GM21447 (cell line): ENCODE measurements around the gene ALDH9A1.
"Not testable (repeated sequence)": the region's sequence is repeated elsewhere in the genome, so short reads cannot be mapped to it uniquely, and the experiment has no call there.

Experiments
- ATAC-seq: cut with Tn5 transposase; IDR thresholded peaks from one replicate; pipeline ENCODE4 v1.9.1; 2021; ENCODE audit not compliant: unreplicated experiment

The ALDH9A1 gene

DNA sequence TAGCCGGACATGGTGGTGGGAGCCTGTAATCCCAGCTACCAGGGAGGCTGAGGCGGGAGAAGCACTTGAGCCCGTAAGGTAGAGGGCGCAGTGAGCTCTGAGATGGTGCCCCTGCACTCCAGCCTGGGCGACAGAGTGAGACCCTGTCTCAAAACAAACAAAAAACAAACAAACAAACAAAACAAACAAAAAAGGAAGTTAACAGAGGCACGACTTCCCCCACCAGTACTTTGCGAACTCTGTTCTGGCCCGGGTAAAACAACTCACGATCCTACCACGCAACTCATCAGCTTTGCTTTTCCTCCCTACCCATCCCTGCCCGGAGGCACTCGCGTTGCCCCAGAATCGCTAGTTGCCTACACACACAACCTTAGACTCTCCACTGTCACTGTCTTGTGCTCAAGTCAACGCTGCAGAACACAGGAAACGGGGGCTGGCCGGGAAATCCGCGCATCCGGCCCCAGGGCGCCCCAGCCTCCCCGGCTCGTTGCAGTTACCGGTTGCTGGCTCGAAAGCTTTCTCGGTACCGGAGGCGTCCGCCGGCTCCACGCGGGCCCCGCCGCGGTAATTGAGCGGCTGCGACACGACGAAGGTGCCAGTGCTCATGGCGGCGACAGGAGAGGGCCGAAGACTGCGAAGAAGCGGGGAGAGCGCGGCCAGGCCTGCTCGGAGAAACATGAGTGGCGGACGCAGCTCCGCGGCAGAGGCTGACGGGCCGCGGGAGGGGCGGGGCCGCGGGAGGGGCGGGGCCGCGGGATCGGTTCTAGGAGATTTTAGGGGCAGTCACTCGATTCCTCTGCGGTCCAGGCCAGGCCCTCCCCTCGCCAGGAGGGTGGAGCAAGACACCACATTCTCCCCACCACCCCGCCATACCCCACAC lies at the start of gene ALDH9A1:
Gene ALDH9A1 (minus strand): TSS at position 682 of the 880 bp plus-strand sequence. CDS start 4 bp downstream, at position 678.
- peak; percentile 90 for ATAC-seq

DNA sequence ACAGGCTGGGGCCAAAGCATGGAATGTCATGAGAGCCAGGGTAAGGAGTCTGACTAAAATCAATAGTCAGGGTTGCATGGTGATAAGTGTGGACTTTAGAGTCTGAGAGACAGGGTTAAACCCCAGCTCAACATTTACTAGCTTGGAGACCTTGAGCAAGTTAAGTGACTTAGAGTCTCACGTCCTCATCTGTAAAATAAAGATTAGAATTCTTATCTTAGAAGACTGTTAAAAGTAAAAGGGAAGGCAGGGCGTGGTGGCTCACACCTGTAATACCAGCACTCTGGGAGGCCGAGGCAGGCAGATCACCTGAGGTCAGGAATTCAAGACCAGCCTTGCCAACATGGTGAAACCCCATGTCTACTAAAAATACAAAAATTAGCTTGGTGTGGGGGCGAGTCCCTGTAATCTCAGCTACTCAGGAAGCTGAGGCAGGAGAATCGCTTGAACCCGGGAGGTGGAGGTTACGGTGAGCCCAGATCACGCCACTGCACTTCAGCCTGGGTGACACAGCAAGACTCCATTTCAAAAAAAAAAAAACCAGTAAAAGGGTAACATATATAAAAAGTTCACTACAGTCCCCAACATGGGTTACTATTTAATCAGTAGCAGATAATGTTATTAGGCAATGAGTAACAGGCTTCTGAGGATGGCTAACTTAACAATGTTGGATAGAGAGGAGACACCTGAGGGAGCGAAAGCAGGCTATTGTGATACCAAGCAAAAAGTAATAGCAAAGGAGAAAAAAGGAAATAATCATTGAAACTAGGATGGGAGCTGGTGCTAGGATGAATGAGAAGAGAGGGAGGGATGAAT lies 49.5 kb upstream of the ALDH9A1 start:
- ATAC-seq = no peak

DNA sequence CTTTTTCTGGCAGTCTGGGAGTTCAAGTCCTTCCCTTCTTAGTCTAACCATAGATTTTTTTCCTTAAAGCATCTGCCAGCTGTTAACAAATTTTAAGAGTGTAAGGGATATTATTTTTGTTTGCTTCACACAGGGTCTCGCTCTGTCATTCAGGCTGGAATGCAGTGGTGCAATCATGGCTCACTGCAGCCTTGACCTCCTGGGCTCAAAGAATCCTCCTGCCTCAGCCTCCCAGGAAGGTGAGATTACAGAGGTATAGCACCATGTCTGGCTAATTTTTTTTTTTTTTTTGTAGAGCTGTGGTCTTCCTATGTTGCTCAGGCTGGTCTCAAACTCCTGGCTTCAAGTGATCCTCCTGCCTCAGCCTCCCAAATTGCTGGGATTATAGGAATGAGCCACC lies 46.6 kb upstream of the ALDH9A1 start:
- not testable (repeated sequence) for ATAC-seq

DNA sequence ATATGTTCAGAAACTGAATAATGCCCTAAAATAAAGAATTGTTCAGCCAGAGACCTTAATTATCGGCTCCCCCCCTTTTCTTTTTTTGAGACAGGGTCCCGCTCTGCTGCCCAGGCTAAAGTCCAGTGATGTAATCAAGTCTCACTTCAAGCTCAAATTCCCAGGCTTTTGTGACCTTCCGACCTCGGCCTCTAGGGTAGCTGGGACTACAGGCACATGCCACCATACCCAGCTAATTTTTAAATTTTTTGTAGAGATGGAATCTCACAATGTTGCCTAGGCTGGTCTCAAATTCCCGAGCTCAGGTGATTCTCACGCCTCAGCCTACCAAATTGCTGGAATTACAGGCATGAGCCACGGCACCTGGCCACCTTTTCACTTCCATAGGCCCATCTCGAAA lies 43.8 kb upstream of the ALDH9A1 start:
- no peak for ATAC-seq

DNA sequence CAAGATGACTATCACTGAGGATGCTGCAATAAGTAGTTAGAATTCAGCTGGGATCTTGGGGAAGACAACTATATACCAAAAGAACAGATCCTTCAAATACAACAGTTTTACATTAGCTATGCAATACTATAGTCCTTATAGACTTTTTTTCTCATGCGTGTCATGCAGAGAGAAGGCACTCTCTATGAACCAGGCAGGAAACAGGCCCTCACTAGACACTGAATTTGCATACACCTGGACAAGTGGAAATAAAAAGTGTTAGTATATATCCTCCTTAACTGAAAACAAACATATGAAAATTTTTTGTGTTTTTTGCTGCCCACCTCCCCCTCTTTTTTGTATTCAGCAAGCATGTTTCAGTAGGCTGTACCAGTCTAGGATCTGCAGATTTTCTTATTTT lies 40.4 kb upstream of the ALDH9A1 start:
- ATAC-seq = peak; percentile 96

DNA sequence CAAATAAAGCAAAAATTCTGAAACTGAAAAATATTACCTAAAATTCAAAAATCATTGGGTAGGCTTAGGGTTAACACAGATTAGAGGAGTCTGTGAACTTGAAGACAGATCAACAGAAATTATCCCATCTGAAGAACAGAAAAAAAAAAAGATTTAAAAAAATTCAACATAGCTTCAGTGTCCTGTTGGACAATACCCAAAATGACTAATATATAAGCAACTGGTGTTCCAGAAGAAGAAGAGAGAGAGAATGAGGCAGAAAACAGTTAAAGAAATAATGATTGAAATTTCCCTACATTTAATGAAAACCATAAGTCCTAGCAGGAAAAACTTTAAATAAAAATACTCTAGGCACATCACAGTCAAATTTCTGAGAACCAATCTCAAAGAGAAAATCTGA lies 38.8 kb upstream of the ALDH9A1 start:
- no peak for ATAC-seq

DNA sequence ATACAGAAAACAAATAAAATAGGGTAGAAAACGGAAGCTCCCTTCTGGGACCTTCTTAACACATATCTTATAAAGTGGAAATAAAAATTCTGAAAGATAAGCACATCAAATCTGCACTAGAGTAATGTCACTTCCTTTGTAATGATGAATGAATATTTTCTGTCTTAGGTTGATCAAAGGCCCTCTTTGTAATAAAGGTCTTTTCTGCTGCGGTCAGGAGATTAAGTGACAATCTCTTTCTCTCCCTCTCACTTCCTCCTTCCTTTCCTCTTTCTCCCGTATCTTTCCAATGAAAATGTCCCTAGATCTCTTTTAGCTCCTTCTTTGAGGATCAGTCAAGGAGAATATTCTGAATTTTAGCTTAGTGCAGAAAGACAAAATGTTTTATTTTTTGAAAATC lies 36.5 kb upstream of the ALDH9A1 start:
- ATAC-seq = no peak

DNA sequence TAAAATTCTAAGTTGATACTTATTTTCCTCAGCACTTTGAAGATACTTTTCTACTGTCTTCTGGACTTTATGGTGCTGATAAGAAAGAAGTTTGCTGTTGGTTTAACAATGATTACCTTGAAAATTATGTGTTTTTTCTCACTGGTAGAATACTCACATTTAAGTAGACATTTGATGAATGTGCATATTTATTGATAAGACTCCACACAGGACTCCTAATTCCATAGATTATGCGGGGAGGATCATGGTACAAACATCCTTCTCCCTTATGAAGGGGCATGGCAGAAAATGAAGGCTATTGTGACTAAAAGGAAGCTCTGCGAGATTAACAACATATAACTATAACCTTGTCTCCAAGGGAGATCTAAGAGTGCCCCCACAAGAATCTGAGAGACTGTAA lies 28.5 kb upstream of the ALDH9A1 start:
- no peak for ATAC-seq

DNA sequence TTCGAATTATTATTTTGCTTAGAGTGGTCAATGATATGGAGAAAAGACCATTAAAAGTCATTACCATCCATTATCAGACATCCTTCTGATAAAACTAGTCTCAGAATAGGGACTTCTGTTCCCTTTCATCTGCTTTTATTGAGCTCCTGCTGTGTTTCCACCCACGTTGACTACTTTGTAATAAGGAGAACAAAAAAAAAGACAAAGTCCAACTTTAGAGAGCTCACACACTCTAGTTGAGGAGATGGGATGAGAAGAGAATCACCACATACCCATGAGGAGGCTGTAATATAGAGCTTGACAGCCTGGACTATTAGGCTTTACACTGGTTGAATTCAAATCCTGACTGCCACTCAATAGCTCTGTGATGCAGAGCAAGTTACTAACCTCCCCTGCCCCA lies 27.8 kb upstream of the ALDH9A1 start:
- no peak for ATAC-seq

DNA sequence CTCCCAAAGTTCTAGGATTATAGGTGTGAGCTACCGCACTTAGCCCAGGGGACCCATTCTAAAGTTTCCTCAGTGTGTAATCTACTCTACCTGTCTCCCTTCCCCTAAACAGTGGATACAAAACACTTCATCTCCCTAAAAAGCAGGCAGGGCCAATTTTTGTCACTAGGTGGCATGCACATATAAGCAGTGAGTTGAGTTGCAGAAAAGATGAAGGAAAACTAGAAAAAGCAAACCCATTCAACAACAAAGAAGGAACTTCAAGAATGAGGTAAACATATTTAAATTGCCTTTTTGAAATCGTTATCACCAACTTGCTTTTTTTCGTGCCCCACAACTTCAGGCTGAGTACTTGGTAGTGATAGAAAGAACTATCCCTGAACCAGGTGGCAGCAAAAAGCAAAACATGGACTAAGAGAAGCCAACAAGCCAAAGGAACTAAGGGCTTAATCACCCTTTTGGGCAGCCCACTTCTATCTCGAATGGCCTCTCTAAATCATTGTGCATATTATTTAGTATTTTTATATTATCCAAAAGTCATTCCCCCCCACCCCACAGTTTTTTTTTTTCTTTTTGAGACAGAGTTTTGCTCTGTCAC lies 19.7 kb upstream of the ALDH9A1 start:
- ATAC-seq = peak; percentile 75

DNA sequence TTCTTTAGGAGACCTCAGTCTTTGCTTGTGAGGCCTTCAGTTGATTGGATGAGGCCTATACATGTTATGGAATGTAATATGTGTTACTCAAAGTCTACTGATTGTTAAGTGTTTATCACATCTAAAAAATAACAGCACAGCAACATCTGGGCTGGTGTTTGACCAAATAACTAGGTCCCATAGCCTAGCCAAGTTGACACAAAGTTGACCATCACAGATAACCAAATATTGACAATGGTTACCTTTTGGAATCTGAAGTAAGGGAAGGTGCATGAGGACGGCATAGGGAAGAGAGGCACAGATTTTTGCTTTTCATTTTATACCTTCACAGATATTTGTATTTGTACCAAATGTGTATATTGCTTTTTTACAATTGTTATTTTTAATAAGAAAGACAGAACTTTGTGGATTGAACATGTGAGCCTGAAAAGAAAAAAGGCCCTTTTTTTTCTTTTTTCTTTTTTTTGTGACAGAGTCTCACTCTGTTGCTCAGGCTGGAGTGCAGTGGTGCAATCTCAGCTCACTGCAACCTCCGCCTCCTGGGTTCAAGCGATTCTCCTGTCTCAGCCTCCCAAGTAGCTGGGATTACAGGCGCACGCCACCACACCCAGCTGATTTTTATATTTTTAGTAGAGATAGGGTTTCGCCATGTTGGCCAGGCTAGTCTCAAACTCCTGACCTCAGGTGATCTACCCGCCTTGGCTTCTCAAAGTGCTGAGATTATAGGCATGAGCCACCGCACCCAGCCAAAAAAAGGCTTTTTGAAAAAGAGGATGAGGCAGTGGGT lies 18.1 kb upstream of the ALDH9A1 start:
- ATAC-seq = not testable (repeated sequence)

DNA sequence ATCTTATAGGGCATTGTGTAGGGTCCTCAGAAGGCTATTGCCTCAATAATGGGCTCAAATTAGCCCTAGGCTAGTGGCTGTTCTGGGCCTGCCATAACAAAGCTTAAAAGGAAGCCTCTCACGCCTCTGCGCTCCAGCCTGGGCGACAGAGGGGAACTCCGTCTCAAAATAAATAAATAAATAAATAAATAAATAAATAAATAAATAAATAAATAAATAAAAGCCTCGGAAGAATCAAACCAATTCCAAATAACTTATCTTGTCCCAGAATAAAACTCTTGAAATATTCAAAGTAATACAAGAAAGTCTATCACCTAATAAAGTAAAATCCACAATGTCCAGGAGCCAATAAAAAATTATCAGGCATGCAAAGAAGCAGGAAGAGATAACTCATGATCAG lies 14.4 kb upstream of the ALDH9A1 start:
- no peak for ATAC-seq

DNA sequence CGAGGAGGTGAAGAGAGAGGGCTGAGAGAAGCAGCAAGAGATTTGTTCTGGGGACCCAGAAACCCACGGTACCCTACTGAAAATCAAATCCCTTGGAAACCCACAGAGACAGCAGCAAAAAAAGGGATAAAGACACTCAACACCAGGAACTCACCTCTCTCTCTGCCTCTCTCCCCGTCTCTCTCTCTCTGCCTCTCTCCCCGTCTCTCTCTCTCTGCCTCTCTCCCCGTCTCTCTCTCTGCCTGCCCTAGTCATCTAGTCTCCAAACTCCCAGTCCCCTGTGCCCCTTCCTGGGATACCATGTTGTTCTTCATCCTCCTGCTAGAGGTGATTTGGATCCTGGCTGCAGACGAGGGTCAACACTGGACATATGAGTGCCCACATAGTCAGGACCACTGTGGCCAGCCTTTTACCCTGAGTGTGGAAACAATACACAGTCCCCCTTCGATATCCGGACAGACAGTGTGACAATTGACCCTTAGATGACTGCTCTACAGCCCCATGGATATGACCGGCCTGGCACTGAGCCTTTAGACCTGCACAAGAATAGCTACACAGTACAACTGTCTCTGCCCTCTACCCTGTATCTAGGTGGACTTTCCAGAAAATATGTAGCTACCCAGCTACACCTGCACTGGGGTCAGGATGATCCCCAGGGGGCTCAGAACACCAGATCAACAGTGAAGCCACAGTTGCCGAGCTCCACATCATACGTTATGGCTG lies 9.8 kb upstream of the ALDH9A1 start:
- ATAC-seq = no peak

DNA sequence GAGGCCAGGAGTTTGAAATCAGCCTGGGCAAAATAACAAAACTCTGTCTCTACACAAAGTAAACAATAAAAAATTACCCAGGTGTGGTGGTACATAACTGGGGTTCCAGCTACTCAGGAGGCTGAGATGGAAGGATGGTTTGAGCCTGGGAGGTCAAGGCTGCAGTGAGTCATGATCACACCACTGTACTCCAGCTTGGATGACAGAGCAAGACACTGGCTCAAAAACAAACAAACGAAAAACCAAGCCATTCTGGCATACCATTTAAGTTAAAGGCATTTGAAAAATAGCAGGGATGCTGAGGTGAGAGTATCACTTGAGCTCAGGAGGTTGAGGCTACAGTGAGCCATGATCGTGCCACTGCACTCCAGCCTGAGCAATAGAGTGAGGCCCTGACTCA lies 5.3 kb upstream of the ALDH9A1 start:
- no peak for ATAC-seq

DNA sequence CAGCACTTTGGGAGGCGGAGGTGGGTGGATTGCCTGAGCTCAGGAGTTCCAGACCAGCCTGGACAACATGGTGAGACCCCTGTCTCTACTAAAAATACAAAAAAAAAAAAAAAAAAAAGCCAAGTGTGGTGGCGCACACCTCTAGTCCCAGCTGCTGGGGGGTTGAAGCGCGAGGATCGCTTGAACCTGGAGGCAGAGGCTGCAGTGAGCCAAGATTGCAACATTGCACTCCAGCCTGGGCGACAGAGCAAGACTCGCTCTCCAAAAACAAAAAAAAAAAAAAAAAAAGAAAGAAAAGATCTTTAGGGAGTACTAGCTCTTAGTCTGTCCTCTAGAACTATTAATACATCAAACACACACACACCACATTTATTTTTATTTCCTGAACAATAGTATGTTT lies 3.6 kb upstream of the ALDH9A1 start:
- ATAC-seq = not testable (repeated sequence)

DNA sequence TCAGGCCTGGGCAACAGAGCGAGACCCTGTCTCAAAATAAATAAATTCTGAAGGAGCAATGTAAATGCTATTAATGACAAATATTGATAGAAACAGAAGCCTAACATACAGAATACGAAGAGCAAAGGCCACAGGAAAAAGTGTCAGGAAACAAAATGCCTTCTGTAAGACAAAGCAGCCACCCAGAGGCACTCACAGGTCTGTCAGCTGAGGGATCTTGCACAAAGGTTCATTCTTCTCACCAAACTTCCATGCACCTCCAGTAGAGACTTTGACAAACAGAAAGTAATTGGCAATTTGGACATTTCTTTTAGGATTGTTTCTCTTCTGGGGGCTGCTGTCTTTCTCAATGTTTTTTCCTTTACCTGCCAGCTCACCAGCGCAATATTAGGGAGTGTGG lies 1.2 kb upstream of the ALDH9A1 start:
- no peak for ATAC-seq

DNA sequence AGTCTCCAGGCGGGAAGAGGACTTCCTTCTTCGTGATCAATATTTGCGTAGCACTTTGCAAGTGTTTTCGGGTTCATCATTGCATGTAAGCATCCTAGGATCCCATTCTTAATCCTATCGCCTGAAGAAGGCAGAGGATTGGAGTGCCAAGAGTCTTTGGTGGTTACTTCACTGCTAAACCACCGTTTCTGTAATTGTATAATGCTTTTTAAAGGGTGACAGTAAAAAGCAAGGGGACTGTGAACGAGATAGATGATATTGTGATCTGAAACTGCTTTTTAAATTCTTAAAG lies 345 bp upstream of the ALDH9A1 start:
- ATAC-seq = no peak

DNA sequence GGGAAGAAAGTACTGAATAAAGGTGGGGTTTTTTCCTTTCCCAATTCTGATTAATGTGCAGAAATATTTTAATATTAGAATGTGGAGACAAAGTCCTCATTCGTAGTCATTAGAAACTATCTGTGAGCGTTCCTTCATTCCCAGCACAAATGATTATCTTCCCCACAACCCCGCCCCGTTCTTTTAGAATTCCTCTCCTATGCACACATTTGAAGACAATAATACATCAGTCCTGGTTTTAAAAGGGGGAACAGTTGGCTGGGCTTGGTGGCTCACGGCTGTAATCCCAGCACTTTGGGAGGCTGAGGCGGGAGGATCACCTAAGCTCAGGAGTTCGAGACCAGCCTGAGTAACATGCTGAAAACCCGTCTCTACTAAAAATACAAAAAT lies 876 bp downstream of the ALDH9A1 start:
- ATAC-seq = no peak

DNA sequence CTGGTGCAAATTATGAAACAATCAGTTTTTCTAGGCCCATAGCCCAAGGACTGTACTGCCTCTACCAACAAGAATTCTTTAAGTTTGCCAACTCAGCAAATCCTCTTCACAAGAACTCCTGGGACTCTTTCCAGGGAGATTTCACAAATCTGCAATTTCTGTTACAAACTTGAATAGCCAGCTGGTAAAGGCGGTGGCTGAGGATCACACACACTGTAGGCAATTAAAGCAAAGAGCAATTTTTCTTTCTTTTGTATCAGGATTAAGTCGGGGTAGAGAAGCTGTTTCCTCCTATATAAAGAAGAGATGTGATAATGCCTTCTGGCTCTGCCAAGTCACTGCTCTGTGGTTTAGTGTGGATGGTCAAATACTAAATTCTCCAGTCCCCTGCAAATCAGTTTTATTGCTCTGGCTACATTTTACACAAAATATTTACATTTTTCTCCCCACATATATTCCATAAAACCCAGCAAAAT lies 1.7 kb downstream of the ALDH9A1 start:
- no peak for ATAC-seq

DNA sequence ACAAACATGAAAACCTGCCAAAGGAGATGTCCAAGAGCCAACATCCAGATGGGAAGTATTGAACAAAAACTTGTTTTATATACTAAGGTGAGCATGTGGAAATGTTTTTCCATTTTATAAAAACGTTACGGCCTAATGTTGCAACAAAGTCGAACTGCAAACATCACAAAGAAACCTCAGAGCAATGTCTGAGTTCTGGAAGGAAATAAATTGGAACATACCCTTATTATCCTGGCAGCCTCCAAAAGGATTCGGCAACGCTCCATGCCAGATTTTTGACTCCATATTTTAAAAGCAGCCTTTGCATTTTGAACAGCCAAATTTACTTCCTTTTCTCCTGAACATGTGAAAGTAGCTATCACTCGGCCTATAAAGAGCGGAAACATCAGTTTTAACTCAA lies 3.3 kb downstream of the ALDH9A1 start:
- ATAC-seq = no peak
